Glomerular endothelial cell (primary cell): Measurements from ENCODE around the gene TBX4. TPM values are rescaled to one million over a fixed set of nuclear protein-coding genes. Genes with fewer than 3 reads are reported as not detected.
"Not testable (repeated sequence)": the region's sequence is repeated elsewhere in the genome, so short reads cannot be mapped to it uniquely, and the experiment has no call there.

Source experiments
- DNase-seq: peaks from one replicate; pipeline ENCODE4 v3.0.0-alpha.2; 2011; ENCODE audit warnings: low read depth, low spot score; ENCODE audit errors: extremely low read depth
- total RNA-seq: library from RNA; depleted of rRNA; stranded (reverse); fragments of >200 nt; gene quantifications from 2 replicates; pipeline ENCODE4 v1.2.3, GENCODE V29; 2015

The TBX4 gene
- total RNA-seq, 1 donor from 2014 or later, result not detected

DNA sequence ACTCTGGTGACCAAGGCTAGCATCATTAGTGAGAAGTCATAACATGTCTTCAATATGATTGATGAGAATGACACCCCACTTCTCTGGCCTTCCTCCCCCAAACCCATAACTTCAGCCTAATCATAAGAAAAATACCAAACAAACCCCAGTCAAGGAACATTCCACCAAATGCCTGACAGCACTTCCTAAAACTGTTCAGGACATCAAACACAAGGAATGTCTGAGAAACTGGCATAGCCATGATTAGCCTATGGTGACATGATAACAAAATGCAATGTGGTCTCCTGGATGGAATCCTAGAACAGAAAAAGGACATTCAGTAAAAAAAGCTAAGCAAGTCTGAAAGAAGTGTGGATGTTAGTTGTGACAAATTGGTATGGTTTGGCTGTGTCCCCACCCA is 24.7 kb upstream of the TBX4 start:
- DNase-seq, result no peak

DNA sequence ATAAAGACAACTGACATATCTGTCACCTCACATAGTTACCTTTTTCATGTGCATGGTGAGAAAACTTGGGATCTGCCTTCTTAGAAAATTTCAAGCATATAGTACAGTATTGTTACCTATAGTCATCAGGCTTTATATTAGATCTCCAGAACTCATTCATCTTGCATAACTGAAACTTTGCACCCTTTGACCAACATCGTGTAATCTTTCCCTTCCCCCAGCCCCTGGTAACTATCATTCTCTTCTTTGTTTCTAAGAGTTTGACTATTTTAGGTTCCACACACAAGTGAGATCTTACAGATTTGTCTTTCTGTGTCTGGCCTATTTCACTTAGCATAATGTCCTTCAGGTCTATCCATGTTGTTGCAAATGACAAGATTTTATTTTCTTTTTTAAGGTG is 22.9 kb upstream of the TBX4 start:
- no peak for DNase-seq

DNA sequence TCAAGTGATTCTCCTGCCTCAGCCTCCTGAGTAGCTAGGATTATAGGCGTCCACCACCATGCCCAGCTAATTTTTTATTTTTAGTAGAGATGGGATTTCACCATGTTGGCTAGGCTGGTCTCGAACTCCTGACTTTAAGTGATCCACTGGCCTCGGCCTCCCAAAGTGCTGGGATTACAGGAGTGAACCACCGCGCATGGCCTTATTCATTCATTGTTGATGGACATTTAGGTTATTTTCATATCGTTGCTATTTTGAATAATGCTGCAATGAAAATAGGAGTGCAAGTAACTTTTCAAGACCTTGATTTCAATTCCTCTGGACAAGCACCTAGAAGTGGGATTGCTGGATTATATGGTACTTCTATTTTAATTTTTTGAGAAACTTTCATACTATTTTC is 22.4 kb upstream of the TBX4 start:
- DNase-seq, result not testable (repeated sequence)

DNA sequence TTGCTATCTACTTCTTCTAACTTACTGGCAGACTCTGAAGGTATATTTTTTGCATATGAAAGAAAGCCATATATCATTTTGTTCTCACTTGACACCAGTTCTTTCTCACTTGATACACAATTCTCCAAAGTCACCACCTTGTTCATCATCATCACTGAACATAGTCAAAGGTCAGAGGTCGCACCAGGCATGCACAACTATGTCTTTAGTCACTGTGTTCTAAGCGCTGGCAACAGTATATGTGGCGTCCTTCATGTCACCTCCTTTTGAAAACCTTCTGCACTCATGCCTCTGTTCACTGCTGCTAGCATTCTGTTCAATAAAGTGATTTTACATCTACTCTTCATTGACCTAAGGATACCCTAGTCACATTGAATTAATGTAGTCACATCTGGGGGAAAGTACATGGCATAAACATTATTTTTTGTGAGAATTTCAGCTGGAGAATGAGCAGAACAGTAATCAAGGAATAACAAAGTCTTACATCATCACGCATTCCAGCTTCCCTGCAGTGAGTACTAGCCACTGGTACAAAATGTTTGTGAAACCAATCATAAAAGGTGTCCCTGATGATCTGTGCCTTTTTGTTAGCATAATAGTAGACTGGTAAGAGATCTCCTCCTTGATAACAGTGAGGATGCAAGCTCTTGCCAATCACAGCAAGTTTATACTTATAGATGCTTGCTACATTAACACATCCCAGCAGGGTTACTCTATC is 20.5 kb upstream of the TBX4 start:
- DNase-seq, result no peak

DNA sequence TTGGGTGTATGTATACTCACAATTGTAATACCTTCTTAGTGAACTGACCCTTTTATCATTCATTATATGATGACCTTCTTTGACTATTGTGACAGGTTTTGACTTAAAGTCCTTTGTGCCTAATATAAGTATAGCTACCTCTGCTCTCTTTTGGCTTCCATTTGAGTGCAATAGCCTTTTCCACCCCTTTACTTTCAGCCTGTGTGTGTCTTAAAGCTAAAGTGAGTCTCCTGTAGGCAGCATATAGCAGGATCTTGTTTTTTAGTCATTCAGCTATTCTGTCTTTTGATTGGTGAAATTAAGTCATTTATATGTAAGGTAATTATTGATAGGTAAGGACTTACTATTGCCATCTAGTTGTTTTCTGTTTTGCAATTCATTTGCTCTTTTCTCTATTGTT is 15.9 kb upstream of the TBX4 start:
- no peak for DNase-seq

DNA sequence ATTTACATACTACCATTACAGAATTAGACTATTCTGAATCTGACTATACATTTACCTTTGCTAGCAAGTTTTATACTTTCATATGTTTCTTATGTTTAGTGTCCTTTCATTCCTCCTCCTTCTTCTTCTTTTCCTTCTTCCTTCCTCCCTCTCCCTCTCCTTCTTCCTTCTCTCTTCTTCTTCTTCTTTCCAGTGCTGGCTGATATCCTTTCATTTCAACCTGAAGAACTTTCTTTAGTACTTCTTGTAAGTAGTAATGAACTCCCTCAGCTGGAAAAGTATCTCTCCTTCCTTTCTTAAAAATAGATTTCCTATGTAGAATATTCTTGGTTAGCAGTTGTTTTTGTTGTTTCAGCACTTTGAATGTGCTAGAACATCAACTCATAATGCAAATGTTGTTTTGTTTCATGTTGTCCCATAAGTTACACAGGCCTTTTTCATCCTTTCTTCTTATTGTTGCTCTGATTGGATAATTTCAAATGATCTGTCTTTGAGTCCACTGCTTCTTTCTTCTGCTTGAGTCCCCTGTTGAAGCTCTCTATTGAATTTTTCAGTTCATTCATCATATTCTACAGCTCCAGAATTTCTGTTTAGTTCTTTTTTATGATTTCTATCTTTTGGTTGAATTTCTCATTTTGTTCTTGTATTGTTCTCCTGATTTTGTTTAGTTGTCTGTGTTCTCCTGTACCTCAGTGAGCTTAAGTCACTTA is 15.1 kb upstream of the TBX4 start:
- no peak for DNase-seq

DNA sequence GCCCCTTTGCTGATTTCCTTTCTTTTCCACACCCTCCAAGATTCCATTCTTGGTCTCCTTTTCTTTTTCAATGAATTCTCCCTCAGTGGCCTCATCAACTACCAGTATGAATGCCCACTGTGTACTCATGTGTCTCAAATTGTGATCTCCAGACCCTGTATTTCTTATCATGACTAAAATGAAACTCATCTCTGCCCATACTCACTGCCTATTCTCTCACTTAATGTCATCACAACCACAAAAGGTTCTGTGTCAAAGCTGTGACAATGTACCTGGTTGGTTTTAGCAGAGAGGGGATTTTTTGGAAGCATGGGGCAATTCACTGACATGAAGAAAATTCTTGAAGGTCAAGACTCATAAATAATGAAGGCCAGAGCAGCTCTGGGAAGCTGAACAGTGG is 11.5 kb upstream of the TBX4 start:
- DNase-seq, result no peak

DNA sequence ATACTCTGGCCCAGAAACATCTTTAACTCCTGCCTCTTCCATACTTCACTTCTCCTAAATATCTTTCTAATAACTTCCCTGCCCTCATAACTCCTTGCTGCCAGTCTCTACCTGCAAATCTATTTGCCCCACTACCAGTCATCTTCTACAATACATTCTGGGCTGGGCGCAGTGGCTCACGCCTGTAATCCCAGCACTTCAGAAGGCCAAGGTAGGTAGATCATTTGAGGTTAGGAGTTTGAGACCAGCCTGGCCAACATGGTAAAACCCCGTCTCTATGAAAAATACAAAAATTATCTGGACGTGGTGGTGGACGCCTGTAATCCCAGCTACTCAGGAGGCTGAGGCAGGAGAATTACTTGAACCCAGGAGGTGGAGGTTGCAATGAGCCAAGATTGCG is 10.7 kb upstream of the TBX4 start:
- DNase-seq, result not testable (repeated sequence)

DNA sequence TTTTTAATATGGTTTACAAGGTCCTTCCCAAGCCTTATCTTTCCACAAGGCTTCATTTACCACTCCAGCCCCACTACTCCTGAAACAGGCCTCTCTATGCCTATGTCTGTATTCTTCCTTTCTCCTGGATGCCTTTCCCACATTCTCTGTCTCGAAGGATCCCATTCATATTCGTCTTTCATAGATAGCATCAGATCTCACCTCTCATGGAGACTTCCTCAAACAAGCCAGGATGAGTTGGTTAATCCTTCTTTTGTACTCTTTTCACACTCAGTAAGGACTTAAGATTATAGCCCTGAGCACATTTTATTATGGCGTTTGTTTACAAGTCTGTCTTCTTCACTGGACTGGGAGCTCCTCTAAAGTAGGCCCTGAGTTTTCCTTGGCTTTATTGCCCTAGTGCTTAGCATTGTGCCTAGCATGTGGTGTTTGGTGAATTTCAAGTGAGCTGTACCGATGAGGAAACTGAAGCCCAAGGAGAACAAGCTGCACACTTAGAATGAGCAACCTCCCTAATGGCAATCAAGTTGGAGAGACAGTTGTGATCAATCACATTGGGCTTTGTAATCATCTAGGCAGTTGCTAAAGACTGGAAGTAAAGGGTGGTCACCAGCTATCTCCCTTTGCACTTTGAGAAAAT is 10.0 kb upstream of the TBX4 start:
- no peak for DNase-seq

DNA sequence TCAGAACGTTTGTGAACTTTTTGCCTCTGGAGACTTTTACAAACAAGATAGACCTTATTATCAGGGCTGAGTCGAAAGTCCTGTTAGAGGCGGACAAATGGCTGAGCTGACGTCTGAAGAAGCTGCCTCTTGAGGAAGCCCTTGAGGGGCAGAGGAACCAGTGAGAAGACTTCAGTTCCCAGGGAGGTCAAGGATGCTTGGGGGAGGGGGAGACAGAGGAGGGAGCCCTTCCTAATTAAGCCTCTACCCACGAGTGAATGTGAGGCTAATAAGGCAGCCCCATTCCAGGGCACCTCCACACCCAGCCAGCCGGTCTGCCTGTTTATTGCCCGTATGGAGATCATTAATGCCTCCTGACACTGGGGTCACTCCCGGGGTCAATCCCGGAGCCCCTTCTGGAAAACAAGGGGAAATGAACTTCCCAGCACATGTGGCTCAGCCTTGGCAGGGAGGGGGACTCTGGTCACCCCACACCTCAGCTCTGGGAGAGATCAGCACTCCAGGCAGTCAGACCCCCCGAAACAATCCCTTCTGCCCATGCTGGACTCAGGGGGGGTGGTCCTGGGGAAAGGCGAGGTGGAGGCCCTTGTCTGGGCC is 9.2 kb upstream of the TBX4 start:
- DNase-seq, result no peak

DNA sequence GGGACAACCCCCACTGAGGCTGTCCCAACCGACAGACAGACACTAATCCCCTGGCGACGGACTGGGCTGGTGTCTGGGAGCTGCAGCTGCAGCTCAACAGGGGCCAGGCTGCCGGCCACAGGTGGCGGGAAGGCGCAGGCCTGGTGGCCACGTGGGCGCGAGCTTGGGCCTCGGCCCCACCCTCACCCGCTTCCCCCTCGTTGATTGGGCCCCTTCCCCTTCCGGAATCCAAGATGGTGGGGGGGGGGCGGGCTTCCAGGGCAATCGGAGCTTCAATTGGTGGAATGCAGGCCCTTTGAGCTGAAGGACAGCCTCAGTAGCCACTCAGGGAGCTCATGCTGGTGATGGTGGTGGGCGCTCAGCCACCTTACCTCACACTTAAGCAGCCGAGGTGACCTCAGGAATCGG is 8.7 kb upstream of the TBX4 start:
- no peak for DNase-seq

DNA sequence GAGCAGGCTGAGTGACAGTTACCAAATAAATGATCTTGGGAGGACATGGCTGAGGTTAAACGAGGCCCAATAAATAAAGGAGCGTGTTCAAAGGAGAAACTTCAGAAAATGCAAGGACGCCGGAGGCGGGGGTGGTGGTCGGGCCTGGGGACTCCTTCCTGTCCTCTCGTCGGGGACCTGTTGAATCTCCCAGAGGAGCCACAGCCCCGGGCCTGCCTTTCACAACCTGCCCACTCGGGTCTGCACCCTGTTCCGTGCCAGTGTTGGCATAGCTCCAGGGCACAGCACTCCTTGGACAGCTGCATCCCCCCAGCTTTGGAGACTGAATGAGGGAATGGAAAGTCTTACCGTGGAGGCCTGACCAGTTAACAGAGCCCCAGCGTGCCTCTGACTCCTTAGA is 8.1 kb upstream of the TBX4 start:
- no peak for DNase-seq

DNA sequence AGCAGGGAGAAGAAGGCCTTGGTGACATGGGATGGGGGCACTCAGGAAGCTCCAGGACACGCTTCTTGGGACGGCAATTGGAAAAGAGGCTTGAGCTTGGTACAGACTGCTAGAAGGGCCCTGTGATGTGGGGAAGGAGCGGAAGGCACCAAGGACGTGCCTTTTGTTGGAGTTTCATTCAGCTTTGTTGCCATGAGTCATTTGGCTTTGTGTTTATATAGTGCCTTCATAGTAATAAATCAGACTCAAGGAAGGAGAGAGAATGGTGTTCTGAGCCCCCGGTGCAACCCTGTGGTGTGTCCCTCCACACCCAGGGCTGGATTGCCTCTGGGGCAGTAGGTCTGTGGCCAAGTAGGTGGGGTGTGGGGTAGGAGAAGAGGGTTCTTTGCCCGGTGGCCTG is 7.4 kb upstream of the TBX4 start:
- no peak for DNase-seq

DNA sequence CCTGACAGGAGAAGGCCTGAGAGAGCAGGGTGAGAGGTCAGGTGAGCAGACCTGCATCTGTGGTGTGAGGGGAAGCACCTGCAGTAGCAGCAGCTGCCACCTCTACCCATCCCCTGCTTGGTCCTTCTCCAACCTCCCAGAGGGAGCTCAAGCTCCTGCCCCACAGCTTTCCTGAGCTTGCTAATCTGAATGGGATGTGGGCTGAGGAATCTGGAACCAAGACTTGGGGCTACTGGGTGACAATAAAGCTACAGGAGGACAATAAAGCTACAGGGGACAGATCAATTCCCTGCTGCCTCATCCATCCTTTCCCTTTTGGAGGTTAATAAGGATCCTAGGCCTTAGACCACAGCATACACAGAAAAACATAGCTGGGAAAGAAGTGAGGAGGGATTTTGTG is 4.9 kb upstream of the TBX4 start:
- no peak for DNase-seq

DNA sequence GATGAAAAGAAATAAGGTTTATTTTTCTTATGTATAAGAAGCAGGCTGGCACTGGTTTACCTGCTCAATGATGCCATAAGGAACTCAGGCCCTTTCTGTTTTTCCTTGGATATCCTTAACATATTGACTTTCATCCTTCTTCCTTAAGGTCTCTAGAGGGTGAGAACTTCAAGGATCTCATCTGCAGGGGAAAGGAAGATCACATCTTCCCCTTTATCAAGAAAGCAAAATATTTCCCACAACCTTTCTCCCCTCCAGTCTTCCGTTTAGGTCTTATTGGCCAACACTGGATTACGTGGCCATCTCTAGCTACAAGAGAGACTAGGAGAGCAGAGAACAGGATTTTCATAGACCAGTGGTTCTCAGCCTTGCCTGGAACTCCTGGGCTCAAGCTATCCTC is 4.2 kb upstream of the TBX4 start:
- DNase-seq, result no peak

DNA sequence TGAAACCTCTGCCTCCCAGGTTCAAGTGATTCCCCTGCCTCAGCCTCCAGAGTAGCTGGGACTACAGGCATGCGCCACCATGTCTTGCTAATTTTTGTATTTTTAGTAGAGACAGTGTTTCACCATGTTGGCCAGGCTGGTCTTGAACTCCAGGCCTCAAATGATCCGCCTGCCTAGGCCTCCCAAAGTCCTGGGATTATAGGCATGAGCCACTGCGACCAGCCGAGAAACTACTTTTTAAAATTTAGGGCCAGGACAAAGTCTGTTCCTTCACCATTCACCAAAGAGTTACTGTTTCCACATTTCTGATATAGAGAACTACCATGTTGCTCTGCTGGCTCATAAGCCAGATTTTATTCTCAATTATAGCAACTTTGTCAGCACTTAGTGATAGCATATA is 3.1 kb upstream of the TBX4 start:
- not testable (repeated sequence) for DNase-seq

DNA sequence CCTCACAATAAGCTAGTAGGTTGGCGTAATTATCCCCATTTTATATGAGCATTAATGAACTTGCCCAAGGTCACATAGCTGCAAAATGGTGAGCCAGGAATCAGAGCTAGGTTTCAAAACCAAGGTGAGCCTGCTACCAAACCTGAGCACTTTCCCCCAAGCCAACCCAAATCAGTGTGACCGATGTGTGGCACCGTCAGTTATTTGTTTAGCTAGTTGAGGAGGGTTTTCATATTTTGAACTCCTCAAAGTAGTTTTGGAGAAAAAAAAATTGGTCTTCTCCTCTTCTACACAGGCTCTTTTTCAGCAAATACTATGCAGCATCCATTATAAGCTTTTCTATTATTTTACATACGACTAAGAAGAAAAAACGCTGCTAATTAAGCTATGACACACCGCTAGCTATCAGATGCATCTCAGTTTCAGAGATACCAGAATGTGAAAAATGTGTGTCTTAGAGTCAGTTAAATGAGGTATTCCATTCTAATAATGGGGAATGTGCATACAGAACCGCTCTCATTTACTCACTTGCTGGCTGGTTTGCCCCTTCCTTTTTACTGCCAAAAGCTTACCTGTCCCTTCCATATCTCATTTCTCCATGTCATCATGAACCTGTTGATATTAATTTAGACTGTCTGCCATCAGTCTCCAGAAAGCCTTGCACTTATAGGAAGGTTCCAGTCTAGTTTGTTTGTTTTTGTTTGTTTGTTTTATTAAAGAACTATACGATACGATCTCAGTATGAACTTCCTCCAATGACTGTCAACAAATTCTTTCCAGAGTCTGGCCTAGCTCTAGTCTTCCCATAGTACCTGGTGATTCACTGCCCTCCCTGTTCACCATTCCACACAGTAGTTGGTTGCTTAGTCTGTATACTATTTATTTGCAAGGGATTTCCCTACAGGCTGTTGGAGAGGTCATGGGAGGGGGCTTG is 2.2 kb upstream of the TBX4 start:
- no peak for DNase-seq

DNA sequence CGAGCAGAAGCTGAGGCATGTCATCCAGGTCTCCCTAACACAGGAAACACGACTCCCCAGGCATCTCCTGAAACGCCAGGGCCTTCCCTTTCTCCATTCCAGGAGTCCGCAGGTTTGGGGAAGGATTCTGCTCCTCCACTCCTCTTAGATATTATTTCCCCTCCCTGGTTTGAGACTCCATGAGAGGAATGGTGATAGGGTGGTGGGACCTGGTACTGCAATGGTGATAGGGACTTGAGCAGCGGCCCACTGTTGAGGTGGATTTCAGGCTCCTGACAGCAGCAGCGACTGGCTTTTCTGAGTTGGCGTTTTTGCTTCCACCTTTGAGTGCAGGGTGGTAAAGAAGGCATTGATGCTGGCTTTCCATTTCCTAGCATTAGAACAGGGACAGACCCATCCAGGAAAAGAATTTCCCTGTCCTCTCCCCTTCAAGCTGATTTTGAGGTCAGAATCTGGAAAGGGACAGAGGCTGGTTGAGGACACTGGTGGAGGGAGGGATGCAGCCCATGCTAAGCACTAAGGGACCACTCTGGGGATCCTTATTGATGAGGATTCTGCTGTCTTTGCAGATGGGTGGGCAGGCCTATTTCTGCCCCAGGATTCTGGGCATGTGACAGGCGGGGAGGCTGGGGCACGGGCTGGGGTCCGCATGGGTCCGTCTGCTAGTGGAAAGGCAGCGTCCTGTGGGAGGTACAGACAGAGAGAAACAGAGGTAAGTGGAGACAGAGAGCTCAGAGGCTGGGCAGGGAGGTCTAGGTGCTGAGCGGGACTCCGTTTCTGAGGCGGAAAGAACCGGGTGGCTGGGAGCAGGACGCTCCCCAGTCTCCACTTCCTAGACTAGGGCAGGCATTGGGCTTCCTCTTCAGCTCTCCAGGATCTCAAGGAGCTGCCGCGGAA is 1.3 kb upstream of the TBX4 start:
- no peak for DNase-seq

DNA sequence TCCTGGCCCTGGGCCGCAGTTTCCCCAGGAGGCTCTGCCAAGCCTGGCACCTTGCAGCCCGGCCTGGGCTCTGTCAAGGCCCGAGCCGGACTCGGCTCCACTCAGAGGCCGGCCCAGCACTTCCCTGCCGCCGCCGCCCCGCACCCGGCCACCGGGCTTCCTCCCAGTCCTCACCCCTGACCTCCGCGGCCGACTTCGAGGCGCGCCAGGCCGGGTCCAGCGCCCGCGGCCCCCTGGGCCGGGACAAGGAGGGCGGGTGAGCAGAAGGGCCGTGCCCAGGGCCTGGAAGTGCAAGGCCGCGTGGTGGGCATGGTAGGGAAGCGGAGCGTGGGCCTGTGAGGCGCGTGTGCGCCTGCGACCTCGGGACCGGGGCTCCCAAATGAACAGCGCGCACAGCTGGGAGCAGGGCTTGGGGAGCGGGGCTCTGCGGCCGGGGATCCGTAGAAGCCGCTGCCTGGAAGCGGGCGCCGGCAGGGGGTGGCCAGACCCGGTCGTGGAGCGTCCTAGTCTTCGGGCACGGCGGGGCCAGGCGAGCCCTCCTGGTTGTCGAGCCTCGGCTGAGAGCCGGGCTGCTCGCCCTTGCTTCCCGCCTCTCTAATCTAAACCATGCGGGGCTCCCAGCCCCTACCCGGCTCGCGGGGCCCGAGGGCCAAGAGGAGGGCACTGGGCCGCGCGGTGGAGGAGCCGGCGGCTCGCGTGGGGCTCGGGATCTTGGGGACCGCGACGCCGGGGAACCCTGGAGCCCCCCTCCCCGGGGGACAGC is 503 bp upstream of the TBX4 start:
- DNase-seq, result no peak
